HG03354 (cell line): Measurements from ENCODE around the gene ABTB2.
A peak's percentile ranks its signal among the peaks of the same experiment; 100 is the strongest.
"Not testable (repeated sequence)": the region's sequence is repeated elsewhere in the genome, so short reads cannot be mapped to it uniquely, and the experiment has no call there.

Source experiments
- ATAC-seq: cut with Tn5 transposase; IDR thresholded peaks from one replicate; pipeline ENCODE4 v1.9.1; 2021; ENCODE audit warnings: mild to moderate bottlenecking; ENCODE audit not compliant: unreplicated experiment, poor library complexity, severe bottlenecking

The ABTB2 gene

GRCh38 chr11:34357701-34358257 is at the start of gene ABTB2:
ABTB2 (minus strand) TSS chr11:34358010.
- peak; percentile 81 for ATAC-seq

- no peak for ATAC-seq
Observed at GRCh38 chr11:34407121-34407813, 49.5 kb upstream of the ABTB2 start.

GRCh38 chr11:34406413-34406812 is 48.6 kb upstream of the ABTB2 start:
- ATAC-seq = no peak

GRCh38 chr11:34405079-34405858 is 47.5 kb upstream of the ABTB2 start:
- ATAC-seq = no peak

- no peak for ATAC-seq
Observed at GRCh38 chr11:34404280-34404679, 46.5 kb upstream of the ABTB2 start.

- ATAC-seq = no peak
Observed at GRCh38 chr11:34403431-34403830, 45.6 kb upstream of the ABTB2 start.

- no peak for ATAC-seq
Observed at GRCh38 chr11:34397811-34398210, 40.0 kb upstream of the ABTB2 start.

- ATAC-seq = no peak
Observed at GRCh38 chr11:34397120-34397519, 39.3 kb upstream of the ABTB2 start.

GRCh38 chr11:34395916-34396550 is 38.2 kb upstream of the ABTB2 start:
- no peak for ATAC-seq

GRCh38 chr11:34394771-34395300 is 37.0 kb upstream of the ABTB2 start:
- no peak for ATAC-seq

GRCh38 chr11:34387653-34388052 is 29.8 kb upstream of the ABTB2 start:
- ATAC-seq = no peak

- ATAC-seq = not testable (repeated sequence)
Observed at GRCh38 chr11:34386356-34386755, 28.5 kb upstream of the ABTB2 start.

- no peak for ATAC-seq
Observed at GRCh38 chr11:34382532-34383276, 24.9 kb upstream of the ABTB2 start.

GRCh38 chr11:34381775-34382174 is 24.0 kb upstream of the ABTB2 start:
- ATAC-seq = no peak

GRCh38 chr11:34380696-34381095 is 22.9 kb upstream of the ABTB2 start:
- no peak for ATAC-seq

- ATAC-seq = no peak
Observed at GRCh38 chr11:34379539-34379938, 21.7 kb upstream of the ABTB2 start.

GRCh38 chr11:34379079-34379478 is 21.3 kb upstream of the ABTB2 start:
- no peak for ATAC-seq

- no peak for ATAC-seq
Observed at GRCh38 chr11:34373727-34374126, 15.9 kb upstream of the ABTB2 start.

- no peak for ATAC-seq
Observed at GRCh38 chr11:34366522-34366921, 8.7 kb upstream of the ABTB2 start.

GRCh38 chr11:34364102-34364501 is 6.3 kb upstream of the ABTB2 start:
- ATAC-seq = no peak
